Uterus (tissue), 4 donors: ENCODE measurements around the gene DNAJC21. TPM values are rescaled to one million over a fixed set of nuclear protein-coding genes. Genes with fewer than 3 reads are reported as not detected.

Experiments used
- DNase-seq, 2 donors: peaks; one replicate each; pipeline ENCODE4 v3.0.0-alpha.2; 2019 to 2020
- H3K27ac ChIP-seq, 2 donors: fragments of 200-600 bp; sonication (generic); 1 replicate in 1 of 2; 2 replicates in 1 of 2; pipeline ENCODE4 v1.5.1; 2016 to 2018
- H3K27me3 ChIP-seq, 2 donors: fragments of 200-600 bp; sonication (generic); one replicate each; pipeline ENCODE4 v1.5.1; 2018 to 2019; ENCODE audit warnings: control low read depth in 1 of 2
- H3K36me3 ChIP-seq, 2 donors: fragments of 200-600 bp; sonication (generic); one replicate each; pipeline ENCODE4 v1.5.1; 2019; ENCODE audit warnings: control low read depth in 1 of 2
- H3K4me1 ChIP-seq, 2 donors: fragments of 200-600 bp; sonication (generic); one replicate each; pipeline ENCODE4 v1.5.1; 2018 to 2019; ENCODE audit warnings: control low read depth in 1 of 2
- H3K4me3 ChIP-seq, 2 donors: fragments of 200-600 bp; sonication (generic); 1 replicate in 1 of 2; 2 replicates in 1 of 2; pipeline ENCODE4 v1.5.1; 2018 to 2019; ENCODE audit warnings: mild to moderate bottlenecking in 1 of 2
- H3K9me3 ChIP-seq, 2 donors: fragments of 200-600 bp; sonication (generic); one replicate each; pipeline ENCODE4 v1.5.1; 2019; ENCODE audit warnings: control low read depth in 1 of 2
- POLR2A ChIP-seq, 2 donors: fragments of 450-650 bp; IDR thresholded peaks; one replicate each; pipeline ENCODE4 v1.6.1; 2016; ENCODE audit warnings: antibody characterized with exemption in 2 of 2, mild to moderate bottlenecking in 1 of 2, moderate library complexity in 1 of 2
- intact Hi-C: fragments of 100-400 bp; cut with DNase I; formaldehyde crosslinking; loops from one replicate; pipeline ENCODE4 v1.15.1; 2023; ENCODE audit warnings: low total_unique reads
- total RNA-seq, 4 donors: library from RNA; depleted of rRNA in 3 of 4; stranded (reverse); fragments of >200 nt in 3 of 4; gene quantifications; one replicate each; pipeline versions ENCODE4 v1.1.0 to v1.2.4, GENCODE V29; 2014 to 2023
- TF ChIP-seq, protein P1 (sequence below), 4 experiments: fragments of 200-600 bp in 2 of 4; fragments of 450-650 bp in 2 of 4; sonication (generic) in 2 of 4; IDR thresholded peaks; one replicate each; pipeline ENCODE4 v1.5.1; 2016 to 2019; ENCODE audit warnings: antibody characterized with exemption in 4 of 4, mild to moderate bottlenecking in 2 of 4, moderate library complexity in 1 of 4
- donor health status: DM: yes; HTN: yes; CAD: no.

The DNAJC21 gene
- total RNA-seq, 4 donors from 2014 or later: 15.9 to 55.4 (median 44.0) TPM

DNA sequence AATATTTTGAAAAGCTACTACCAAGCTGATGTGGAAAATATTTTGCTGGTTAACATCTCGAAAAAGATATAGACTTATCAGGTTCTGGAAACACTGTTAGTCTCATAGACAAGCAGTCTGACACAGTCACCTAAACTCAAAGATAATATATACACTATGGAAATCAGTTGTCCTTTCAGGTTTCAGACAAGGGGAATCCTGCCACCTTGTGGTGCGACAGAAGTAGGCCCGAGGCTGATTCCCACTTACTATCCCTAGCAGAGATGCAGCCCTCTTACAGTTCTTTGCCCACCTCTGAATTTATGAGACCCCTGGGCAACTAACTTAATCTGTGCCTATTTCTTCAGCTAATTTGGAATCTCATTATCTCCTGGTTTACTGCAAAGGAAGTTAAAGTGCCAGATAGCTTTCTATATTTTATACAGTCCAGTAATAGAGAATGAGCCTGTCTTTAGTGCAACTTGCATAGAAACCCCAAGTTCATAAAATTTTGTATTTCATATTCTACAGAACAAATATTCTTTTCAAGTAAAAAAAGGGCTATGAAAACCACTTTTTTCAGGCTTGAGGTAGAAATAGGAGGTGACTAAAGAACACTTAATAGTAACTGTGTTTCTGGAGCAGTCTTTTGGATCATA is 31.0 kb upstream of the DNAJC21 start:
- Histone ChIP-seq H3K9me3 (no peaks in the 10 kb centered on the region), H3K27me3 (peaks cover 0 to 2% of the 10 kb centered on the region in 2 donors), H3K4me3 (no peak overlapping the region), H3K4me1 (no peaks in the 10 kb centered on the region), H3K27ac (no peak overlapping the region), H3K36me3 (no peaks in the 10 kb centered on the region)
- peak; percentile 71 to 77 for DNase-seq
- no peak for TF ChIP-seq POLR2A (IDR thresholded peaks at IDR 0.05)
- TF ChIP-seq, protein P1, sequence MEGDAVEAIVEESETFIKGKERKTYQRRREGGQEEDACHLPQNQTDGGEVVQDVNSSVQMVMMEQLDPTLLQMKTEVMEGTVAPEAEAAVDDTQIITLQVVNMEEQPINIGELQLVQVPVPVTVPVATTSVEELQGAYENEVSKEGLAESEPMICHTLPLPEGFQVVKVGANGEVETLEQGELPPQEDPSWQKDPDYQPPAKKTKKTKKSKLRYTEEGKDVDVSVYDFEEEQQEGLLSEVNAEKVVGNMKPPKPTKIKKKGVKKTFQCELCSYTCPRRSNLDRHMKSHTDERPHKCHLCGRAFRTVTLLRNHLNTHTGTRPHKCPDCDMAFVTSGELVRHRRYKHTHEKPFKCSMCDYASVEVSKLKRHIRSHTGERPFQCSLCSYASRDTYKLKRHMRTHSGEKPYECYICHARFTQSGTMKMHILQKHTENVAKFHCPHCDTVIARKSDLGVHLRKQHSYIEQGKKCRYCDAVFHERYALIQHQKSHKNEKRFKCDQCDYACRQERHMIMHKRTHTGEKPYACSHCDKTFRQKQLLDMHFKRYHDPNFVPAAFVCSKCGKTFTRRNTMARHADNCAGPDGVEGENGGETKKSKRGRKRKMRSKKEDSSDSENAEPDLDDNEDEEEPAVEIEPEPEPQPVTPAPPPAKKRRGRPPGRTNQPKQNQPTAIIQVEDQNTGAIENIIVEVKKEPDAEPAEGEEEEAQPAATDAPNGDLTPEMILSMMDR (IDR thresholded peaks at IDR 0.05): peak; percentile 82 to 92 (median 85)
- intact Hi-C loops: loop anchor here (5.0 kb wide), 2 partner anchors 376 to 421 kb away; no protein-coding TSS in a partner anchor

DNA sequence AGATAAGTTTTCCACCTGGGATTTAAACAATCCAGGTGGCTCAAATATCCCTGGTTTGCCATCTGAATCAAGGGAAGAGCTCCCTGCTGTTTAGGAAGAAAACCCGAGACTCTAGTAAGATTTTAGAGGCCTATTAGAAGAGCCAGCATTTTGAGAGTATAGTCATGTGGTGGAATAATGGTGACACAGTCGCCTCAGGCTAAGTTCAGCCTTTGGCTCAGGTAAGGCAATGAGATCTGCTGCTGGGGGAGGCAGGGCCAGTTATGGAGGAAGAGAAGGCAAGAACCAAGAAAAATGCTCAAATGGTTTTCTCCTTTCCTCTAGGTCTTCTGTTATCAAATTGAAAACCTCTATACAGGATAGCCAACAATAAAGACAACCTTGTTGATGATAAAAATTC is 30.3 kb upstream of the DNAJC21 start:
- intact Hi-C loops: loop anchor here (5.0 kb wide), 2 partner anchors 377 to 422 kb away; no protein-coding TSS in a partner anchor
- Histone ChIP-seq H3K36me3 (no peaks in the 10 kb centered on the region), H3K27me3 (peaks cover 0 to 2% of the 10 kb centered on the region in 2 donors), H3K9me3 (no peaks in the 10 kb centered on the region), H3K4me1 (no peaks in the 10 kb centered on the region), H3K4me3 (no peak overlapping the region), H3K27ac (no peak overlapping the region)
- TF ChIP-seq POLR2A (IDR thresholded peaks at IDR 0.05): no peak
- TF ChIP-seq, protein P1 (IDR thresholded peaks at IDR 0.05): no peak
- no peak for DNase-seq

DNA sequence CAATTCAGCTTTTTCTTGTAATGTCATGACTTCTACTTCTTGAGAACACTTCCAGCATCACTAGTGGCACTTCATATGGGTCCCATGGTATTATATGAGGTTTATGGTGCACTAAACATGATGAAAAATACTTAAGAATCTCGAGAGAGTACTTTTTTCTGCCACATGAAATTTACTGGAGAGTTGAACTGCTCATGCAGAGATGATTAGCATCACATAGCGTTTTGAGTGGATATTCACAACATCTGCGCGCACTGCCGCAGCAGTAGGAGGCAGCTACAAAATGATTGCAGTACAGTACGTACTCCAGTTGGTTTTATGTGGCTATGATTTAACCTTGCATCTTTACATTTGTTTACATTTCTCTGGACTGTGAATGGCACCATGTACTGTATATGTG is 28.7 kb upstream of the DNAJC21 start:
- no peak for DNase-seq
- Histone ChIP-seq H3K4me3 (no peak overlapping the region), H3K27me3 (peaks cover 0 to 2% of the 10 kb centered on the region in 2 donors), H3K27ac (no peak overlapping the region), H3K4me1 (no peaks in the 10 kb centered on the region), H3K36me3 (no peaks in the 10 kb centered on the region), H3K9me3 (no peaks in the 10 kb centered on the region)
- intact Hi-C loops: no loop called here
- no peak for TF ChIP-seq POLR2A (IDR thresholded peaks at IDR 0.05)
- TF ChIP-seq, protein P1 (IDR thresholded peaks at IDR 0.05): no peak

DNA sequence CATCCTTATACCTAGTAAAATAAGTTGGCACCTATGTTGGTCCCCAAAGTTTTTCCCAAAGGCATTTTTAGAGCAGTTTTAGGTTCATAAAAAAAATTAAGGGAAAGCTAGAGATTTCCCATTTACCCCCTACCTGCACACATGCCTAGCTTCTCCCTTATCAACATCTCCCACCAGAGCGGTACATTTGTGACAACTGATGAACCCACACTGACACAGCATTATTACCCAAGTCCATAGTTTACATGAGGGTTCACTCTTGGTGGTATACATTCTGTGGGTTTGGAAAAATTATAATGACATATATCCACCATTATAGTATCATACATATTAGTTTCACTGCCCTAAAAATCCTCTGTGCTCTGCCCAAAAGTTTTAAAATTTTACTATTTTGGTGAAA is 26.1 kb upstream of the DNAJC21 start:
- intact Hi-C loops: no loop called here
- TF ChIP-seq POLR2A (IDR thresholded peaks at IDR 0.05): no peak
- TF ChIP-seq, protein P1 (IDR thresholded peaks at IDR 0.05): no peak

DNA sequence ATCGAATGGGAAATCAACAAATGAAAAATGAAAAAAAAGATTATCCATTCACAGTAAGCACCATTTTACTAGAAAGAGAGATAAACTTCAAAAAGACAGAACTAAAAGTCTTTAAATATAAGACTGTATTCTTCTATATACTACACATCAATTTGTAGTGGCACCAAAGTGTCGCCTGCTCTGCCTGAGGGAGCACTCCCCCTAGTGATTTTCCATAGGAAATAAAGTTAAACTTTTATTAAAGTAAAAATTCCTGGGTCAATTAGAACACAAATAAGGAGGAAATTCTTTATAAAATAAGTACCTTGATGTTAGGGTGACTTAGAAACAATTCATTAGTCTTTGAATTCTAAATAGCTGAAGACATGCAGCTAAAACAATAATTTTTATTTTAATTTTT is 23.8 kb upstream of the DNAJC21 start:
- H3K4me3 ChIP-seq: no peak overlapping the region
- intact Hi-C loops: no loop called here
- no peaks in the 10 kb centered on the region for H3K36me3 ChIP-seq
- TF ChIP-seq, protein P1 (IDR thresholded peaks at IDR 0.05): peak in 2 of 4 experiments; percentile 13 to 33
- TF ChIP-seq POLR2A (IDR thresholded peaks at IDR 0.05): no peak
- no peaks in the 10 kb centered on the region for H3K4me1 ChIP-seq
- no peaks in the 10 kb centered on the region for H3K9me3 ChIP-seq
- H3K27me3 ChIP-seq: peaks cover 0 to 2% of the 10 kb centered on the region in 2 donors
- H3K27ac ChIP-seq: no peak overlapping the region
- no peak for DNase-seq

More for the DNA sequence above, 26.1 kb upstream of the DNAJC21 start:
- H3K27ac ChIP-seq: no peak overlapping the region
- H3K4me3 ChIP-seq: no peak overlapping the region
- H3K27me3 ChIP-seq: peaks cover 0 to 2% of the 10 kb centered on the region in 2 donors
- H3K36me3 ChIP-seq: no peaks in the 10 kb centered on the region
- no peaks in the 10 kb centered on the region for H3K9me3 ChIP-seq
- no peak for DNase-seq
- no peaks in the 10 kb centered on the region for H3K4me1 ChIP-seq
